Stimulated activated CD4-positive, alpha-beta T cell treated with anti-CD3 and anti-CD28 coated beads, Interleukin-1b, Interleukin-23, amount 100 ng/mL, for 1 hour (primary cell): Measurements from ENCODE around the gene STK11IP.

ENCODE experiments used
- DNase-seq, 2 donors: peaks; one replicate each; pipeline ENCODE4 v3.0.0-alpha.2; 2020; ENCODE audit warnings: low read depth in 2 of 2

The STK11IP gene

GRCh38 chr2:219619235-219619634 is 21.6 kb downstream of the STK11IP start:
- no peak for DNase-seq

DNA sequence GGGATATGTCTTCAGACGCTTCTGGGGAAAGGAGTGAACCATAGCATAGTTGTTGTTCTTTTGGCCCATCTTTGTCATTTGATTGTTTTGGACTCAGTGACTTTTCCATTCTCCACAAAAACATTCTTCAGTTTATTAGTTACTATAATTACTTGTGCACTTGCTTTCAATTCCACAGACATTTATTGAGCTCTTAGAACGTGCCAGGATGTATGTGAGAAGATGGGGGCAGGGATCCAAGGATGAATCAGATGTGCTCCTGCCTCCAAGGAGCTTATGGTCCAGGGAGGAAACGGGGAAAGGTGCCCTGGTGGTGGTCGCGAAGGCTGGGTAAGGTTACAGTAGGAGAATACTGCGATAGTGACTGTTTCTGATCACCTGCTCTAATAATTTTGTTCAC is 22.9 kb downstream of the STK11IP start:
- DNase-seq = no peak

- no peak for DNase-seq
Measured at GRCh38 chr2:219621935-219622334, 24.3 kb downstream of the STK11IP start.

DNA sequence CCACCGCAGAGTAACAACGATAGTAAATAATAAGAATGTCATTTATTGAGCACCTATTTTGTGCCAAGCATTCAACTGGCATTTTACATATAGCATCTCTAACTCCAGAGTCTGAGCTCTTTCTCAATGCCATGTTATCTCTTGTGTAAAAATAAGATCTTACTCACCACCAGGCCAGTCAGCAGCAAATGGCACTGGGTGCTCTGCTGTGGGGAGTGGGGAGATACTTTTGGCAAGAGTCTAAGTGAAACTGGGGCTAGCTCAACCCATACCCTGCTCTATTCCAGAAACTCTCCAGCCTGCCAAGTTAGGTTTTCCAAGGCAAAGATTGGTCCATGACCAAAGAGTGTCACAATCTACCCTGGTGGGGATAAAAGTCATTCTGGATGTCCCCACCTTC is 24.8 kb downstream of the STK11IP start:
- no peak for DNase-seq

GRCh38 chr2:219624565-219624964 is 26.9 kb downstream of the STK11IP start:
- DNase-seq = no peak

- DNase-seq = no peak
Measured at GRCh38 chr2:219625179-219625578, 27.5 kb downstream of the STK11IP start.

GRCh38 chr2:219626540-219626939 is 28.9 kb downstream of the STK11IP start:
- DNase-seq = no peak

- DNase-seq = no peak
Measured at GRCh38 chr2:219627103-219628100, 29.7 kb downstream of the STK11IP start, which contains the start of gene SLC4A3. Gene SLC4A3 (plus strand): TSS chr2:219627630. CDS start chr2:219627993, 363 bp downstream.

DNA sequence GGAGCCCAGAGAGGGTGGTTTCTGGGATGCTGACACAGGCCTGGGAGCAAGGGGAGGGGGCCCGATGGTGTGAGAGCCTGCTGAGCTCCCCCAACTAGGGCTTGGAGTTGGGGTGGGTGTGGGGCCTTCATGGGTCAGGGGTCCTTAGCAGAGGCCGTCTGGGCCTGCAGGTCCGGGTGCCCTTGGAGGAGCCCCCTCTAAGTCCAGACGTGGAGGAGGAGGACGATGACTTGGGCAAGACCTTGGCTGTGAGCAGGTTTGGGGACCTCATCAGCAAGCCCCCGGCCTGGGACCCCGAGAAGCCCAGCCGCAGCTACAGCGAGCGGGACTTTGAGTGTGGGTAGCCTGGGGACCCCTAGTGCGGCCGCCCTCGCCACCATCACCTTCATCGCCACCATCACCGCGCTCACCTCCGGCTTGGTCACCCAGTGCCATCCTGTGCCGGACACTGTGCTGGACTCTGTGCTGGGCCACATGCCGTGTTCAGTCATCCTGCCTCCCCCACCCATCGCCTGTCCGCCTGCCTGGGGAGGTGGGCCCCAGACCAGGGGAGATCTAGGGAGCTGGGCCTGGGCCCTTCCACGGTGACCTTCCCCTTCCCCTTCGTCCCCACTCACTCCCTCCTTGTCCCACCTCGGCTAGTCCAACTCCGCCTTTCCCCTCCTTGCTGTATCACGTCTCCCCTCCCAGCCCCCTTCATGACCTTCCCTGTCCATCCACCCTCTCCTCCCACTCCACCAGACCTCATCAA is 30.8 kb downstream of the STK11IP start:
- DNase-seq = no peak

DNA sequence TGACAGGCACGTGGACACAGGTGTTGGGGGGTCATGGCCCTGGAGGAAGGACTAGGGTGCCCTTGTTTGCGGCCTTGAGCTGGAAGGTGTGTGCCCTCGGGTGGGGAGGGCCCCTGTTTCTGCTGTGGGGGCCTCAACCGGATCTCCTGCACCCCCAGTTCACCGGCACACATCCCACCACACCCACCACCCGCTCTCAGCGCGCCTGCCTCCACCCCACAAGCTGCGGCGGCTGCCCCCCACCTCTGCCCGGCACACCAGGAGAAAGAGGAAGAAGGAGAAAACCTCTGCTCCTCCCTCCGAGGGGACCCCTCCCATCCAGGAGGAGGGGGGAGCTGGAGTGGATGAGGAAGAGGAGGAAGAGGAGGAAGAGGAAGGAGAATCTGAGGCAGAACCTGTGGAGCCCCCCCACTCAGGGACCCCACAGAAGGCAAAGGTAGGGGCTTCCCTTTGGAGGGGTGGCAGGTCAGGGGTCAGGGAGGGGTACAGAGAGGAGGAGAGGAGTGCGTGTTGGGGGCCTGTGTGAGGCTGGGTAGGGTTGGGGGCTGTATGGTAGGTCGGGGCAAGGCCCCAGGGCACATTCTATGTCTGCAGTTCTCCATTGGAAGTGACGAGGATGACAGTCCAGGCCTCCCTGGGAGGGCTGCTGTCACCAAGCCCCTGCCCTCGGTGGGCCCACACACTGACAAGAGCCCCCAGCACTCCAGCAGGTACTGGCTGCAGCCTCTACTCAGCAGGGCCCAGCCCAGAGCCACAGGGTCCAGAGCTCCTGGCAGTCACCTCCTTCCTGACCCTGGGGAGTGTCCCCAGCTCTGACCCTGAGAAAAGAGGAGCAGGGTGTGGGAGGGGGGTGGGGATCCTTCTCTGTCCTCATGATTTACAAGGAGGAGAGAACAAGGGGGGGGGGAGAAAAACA is 31.6 kb downstream of the STK11IP start:
- no peak for DNase-seq

DNA sequence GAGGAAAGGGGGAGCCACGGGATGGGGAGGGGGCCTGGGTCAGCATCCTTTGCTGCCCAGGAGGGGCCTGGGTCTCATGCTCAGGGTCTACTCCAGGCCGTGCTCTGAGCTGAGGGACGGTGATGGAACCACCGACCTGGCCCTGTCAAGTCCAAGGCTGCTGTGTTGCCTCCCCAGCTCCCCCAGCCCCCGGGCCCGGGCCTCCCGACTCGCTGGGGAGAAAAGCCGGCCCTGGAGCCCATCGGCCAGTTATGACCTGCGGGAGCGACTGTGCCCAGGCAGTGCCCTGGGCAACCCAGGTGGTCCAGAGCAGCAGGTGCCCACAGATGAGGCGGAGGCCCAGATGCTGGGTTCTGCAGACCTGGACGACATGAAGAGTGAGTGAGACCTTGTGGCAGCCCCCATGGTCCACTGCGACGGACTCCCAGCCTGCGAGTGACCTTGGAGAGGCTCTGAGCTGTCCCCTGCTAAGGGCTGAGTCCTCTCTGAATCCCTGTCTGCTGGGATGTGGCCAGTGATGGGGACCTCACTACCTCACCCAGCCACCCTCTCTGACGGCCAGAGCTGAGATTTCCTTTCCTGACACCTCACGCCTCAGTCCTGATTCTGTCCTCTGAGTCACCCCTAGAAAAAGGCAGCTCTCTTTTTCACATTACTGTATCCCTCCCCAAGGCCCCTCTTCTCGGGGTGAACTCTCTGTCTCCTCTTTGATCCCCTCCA is 32.5 kb downstream of the STK11IP start:
- no peak for DNase-seq

DNA sequence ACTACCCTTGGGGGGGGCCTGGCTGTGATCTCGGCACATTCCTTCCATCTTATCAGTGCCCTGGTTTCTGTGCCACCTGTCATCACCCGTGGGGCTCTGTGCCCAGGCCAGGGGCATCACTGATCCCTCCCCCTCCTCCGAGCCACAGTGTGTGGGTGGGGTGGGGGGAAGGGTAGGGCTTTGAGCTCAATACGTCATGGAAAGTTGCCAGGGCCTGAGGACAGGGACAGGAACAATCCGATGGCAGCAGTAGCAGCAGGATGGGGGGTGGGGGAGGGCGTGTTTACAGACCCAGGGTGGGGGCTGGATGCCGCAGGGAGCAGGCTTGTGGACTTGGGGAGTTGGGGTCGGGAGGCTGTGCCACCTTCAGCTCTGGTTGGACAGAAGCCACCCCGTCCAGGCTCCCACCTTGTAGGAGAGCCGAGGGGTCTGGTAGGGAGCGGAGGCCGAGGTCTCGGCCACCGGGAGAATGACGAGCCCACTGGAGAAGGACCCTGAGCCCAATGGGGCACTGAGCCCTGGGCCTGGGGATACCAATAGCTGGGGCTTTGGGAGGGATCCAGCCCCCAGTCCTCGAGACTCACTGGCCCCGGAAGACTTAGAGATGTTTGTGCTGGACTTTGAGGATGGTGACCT is 33.2 kb downstream of the STK11IP start:
- no peak for DNase-seq

DNA sequence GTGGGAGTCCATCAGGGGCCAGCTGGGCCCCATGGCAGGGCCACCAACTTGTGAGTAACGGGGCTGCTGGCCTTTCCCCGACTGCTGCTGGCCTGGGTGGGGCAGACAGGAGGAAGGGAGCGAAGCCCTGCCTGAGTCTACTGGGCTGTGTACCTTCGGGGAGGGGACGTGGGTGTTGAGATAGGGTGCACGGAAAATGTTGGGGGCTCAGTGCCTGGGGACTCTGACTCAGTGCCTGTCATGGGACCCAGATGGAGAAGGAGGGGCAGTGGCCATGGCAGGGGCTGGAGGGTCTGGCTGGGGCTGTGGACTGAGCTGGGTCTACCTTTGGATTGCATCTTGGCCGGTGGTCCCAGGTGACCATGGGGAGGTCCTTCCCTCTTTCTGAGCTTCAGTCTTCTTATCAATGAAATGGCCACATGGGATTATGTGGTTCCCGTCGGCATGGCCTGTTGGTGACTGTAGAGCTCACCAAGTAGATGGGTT is 33.8 kb downstream of the STK11IP start:
- no peak for DNase-seq

- DNase-seq = no peak
Measured at GRCh38 chr2:219631904-219632759, 34.5 kb downstream of the STK11IP start.

DNA sequence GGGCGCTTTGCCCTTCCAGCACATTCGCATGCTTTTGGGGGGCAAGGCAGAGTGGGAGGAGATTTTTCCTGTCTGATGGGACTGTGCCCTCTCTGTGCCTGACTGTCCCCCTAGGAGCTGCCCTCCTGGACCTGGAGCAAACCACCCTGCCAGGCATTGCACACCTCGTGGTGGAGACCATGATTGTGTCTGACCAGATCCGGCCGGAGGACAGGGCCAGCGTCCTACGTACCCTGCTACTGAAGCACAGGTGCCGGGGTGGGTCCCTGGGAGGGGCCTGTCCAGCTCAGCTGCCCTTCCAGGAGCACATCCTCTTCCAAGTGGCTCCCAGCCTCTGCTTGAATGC is 35.1 kb downstream of the STK11IP start:
- DNase-seq = no peak

DNA sequence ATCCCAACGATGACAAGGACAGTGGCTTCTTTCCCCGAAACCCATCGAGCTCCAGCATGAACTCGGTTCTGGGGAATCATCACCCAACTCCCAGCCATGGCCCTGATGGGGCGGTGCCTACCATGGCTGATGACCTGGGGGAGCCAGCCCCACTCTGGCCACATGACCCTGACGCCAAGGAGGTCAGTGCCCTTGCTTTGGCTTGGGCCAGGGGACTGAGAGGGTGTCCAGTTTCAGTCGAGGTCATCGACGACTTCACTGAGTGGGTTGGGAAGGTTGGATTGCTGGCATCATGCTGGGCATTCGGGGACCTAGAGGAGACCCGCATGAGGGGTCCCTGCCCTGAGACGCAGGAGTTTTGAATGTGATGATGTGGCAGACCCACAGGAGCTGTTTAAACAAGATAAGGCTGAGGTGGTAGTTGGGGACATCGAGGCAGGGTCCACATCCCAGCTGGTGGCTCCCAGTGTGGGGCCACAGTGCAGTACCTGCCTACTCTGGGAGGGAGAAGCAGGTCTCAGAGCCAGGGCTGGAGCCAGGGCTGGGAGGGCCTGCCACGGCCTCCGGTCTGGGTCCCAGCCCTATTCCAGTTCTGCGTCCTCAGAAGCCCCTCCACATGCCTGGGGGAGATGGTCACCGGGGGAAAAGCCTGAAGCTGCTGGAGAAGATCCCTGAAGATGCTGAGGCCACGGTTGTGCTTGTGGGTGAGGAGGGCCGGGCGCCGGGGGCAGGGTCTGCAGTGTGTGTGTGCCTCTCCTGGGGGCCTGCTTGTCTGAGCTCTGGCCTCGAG is 35.8 kb downstream of the STK11IP start:
- no peak for DNase-seq

- DNase-seq = no peak
Measured at GRCh38 chr2:219634171-219634940, 36.7 kb downstream of the STK11IP start.
